NB4 (cell line): ENCODE measurements around the gene NDRG3.

Experiments
- MYC ChIP-seq: IDR thresholded peaks from 2 replicates; pipeline ENCODE4 v1.6.1; 2011; ENCODE audit warnings: low read depth, low read length
- POLR2A ChIP-seq: IDR thresholded peaks from 2 replicates; pipeline ENCODE4 v1.6.1; 2011; ENCODE audit warnings: mild to moderate bottlenecking; ENCODE audit not compliant: insufficient read length; ENCODE audit errors: extremely low read depth
- TF ChIP-seq, protein P1 (sequence below): IDR thresholded peaks from one replicate; pipeline ENCODE4 v1.5.1; 2012; ENCODE audit warnings: low read depth, low read length
- TF ChIP-seq, protein P2 (sequence below): IDR thresholded peaks from 2 replicates; pipeline ENCODE4 v1.6.1; 2011; ENCODE audit warnings: low read depth, low read length

DNA sequence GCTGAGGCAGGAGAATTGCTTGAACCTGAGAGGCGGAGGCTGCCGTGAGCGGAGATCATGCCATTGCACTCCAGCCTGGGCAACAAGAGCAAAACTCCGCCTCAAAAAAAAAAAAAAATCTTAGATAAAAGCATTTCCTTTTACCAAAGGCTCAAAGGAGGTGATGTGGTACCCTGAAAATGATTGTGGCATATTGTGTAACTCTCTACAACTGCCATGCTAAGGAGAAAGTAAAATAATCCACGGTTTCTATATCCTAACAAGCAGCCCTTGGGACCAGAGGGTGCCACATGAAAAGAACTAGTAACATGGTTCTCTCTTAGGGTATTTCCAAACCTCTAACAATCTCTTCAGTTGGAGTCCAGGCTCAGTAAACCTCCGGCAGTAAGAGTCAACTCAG is 61.1 kb downstream of the NDRG3 start:
- TF ChIP-seq, protein P1, sequence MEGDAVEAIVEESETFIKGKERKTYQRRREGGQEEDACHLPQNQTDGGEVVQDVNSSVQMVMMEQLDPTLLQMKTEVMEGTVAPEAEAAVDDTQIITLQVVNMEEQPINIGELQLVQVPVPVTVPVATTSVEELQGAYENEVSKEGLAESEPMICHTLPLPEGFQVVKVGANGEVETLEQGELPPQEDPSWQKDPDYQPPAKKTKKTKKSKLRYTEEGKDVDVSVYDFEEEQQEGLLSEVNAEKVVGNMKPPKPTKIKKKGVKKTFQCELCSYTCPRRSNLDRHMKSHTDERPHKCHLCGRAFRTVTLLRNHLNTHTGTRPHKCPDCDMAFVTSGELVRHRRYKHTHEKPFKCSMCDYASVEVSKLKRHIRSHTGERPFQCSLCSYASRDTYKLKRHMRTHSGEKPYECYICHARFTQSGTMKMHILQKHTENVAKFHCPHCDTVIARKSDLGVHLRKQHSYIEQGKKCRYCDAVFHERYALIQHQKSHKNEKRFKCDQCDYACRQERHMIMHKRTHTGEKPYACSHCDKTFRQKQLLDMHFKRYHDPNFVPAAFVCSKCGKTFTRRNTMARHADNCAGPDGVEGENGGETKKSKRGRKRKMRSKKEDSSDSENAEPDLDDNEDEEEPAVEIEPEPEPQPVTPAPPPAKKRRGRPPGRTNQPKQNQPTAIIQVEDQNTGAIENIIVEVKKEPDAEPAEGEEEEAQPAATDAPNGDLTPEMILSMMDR: no peak
- TF ChIP-seq MYC: no peak
- TF ChIP-seq POLR2A: no peak
- TF ChIP-seq, protein P2, sequence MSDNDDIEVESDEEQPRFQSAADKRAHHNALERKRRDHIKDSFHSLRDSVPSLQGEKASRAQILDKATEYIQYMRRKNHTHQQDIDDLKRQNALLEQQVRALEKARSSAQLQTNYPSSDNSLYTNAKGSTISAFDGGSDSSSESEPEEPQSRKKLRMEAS: no peak
